Lower lobe of right lung (tissue), 2 donors: Measurements from ENCODE around the gene ZNF689. TPM values are rescaled to one million over a fixed set of nuclear protein-coding genes. Genes with fewer than 3 reads are reported as not detected.

Source experiments
- ATAC-seq, 2 donors: fragments of 200-7000 bp; cut with Tn5 transposase; one replicate each; pipeline ENCODE4 v1.9.1; 2020 to 2022; ENCODE audit warnings: mild to moderate bottlenecking in 2 of 2, moderate library complexity in 2 of 2
- DNase-seq: peaks from one replicate; pipeline ENCODE4 v3.0.0-alpha.2; 2020
- H3K27ac ChIP-seq: fragments of 200-600 bp; one replicate; pipeline ENCODE4 v1.8.0; 2022
- H3K27me3 ChIP-seq: fragments of 200-600 bp; one replicate; pipeline ENCODE4 v1.8.0; 2022; ENCODE audit warnings: low read depth
- H3K36me3 ChIP-seq: fragments of 200-600 bp; one replicate; pipeline ENCODE4 v1.8.0; 2022; ENCODE audit warnings: mild to moderate bottlenecking
- H3K4me1 ChIP-seq: fragments of 200-600 bp; one replicate; pipeline ENCODE4 v1.8.0; 2022
- H3K4me3 ChIP-seq: fragments of 200-600 bp; one replicate; pipeline ENCODE4 v1.8.0; 2022; ENCODE audit warnings: mild to moderate bottlenecking
- H3K9me3 ChIP-seq: fragments of 200-600 bp; one replicate; pipeline ENCODE4 v1.8.0; 2022
- CTCF ChIP-seq: fragments of 200-600 bp; IDR thresholded peaks from one replicate; pipeline ENCODE4 v1.8.0; 2022; ENCODE audit warnings: antibody characterized with exemption, mild to moderate bottlenecking
- intact Hi-C: fragments of 100-400 bp; cut with DNase I; formaldehyde crosslinking; loops from one replicate; pipeline ENCODE4 v1.11.0; 2022
- total RNA-seq: library from RNA; stranded (reverse); fragmentation: NEBNext Ultra II Directional; extraction: Animal tissue kit (Norgen Biotek cat#: 25700); gene quantifications from one replicate; pipeline ENCODE4 v1.2.1, GENCODE V29; 2021
- donor health status: DM: no; HTN: yes; CAD: no; lungs with severe emphysema.

Gene ZNF689
- total RNA-seq, 1 donor from 2014 or later = 7.7 TPM

GRCh38 chr16:30557707-30557956, 52.6 kb downstream of the ZNF689 start:
- TF ChIP-seq CTCF = no peak
- no peak for DNase-seq
- H3K4me1 ChIP-seq = peaks cover 37% of the 10 kb centered on the region

GRCh38 chr16:30556125-30556473, 54.1 kb downstream of the ZNF689 start:
- Histone ChIP-seq H3K27me3 (no peaks in the 10 kb centered on the region), H3K4me3 (no peak overlapping the region), H3K36me3 (peaks cover 36% of the 10 kb centered on the region), H3K4me1 (peaks cover 39% of the 10 kb centered on the region), H3K9me3 (no peaks in the 10 kb centered on the region), H3K27ac (no peak overlapping the region)
- no peak for ATAC-seq
- TF ChIP-seq CTCF = no peak
- no peak for DNase-seq
- intact Hi-C loops = no loop called here

More at GRCh38 chr16:30557707-30557956, 52.6 kb downstream of the ZNF689 start:
- intact Hi-C loops = no loop called here
- no peak for ATAC-seq
- Histone ChIP-seq H3K4me3 (peak overlapping the region; percentile 92), H3K9me3 (no peaks in the 10 kb centered on the region), H3K36me3 (peaks cover 36% of the 10 kb centered on the region), H3K27me3 (no peaks in the 10 kb centered on the region), H3K27ac (peak overlapping the region; percentile 98)

- no peak for TF ChIP-seq CTCF
- no peaks in the 10 kb centered on the region for H3K9me3 ChIP-seq
- H3K27me3 ChIP-seq = no peaks in the 10 kb centered on the region
- H3K4me3 ChIP-seq = no peak overlapping the region
- peaks cover 38% of the 10 kb centered on the region for H3K4me1 ChIP-seq
- no peak overlapping the region for H3K27ac ChIP-seq
- peaks cover 36% of the 10 kb centered on the region for H3K36me3 ChIP-seq
- ATAC-seq (no peak), DNase-seq (no peak)
- intact Hi-C loops = no loop called here
These were observed 54.7 kb downstream of the ZNF689 start for GRCh38 chr16:30555315-30556124.

- Histone ChIP-seq H3K9me3 (no peaks in the 10 kb centered on the region), H3K4me1 (peaks cover 38% of the 10 kb centered on the region), H3K4me3 (no peak overlapping the region), H3K27ac (no peak overlapping the region), H3K27me3 (no peaks in the 10 kb centered on the region), H3K36me3 (peaks cover 36% of the 10 kb centered on the region)
- TF ChIP-seq CTCF = no peak
- ATAC-seq (no peak), DNase-seq (no peak)
- intact Hi-C loops = no loop called here
These were observed 55.5 kb downstream of the ZNF689 start for GRCh38 chr16:30554557-30555314.

- ATAC-seq (no peak), DNase-seq (no peak)
- H3K4me1 ChIP-seq = peaks cover 38% of the 10 kb centered on the region
- H3K27me3 ChIP-seq = no peaks in the 10 kb centered on the region
- intact Hi-C loops = no loop called here
- no peak overlapping the region for H3K4me3 ChIP-seq
- peaks cover 36% of the 10 kb centered on the region for H3K36me3 ChIP-seq
- TF ChIP-seq CTCF = no peak
- H3K27ac ChIP-seq = peak overlapping the region; percentile 10
- no peaks in the 10 kb centered on the region for H3K9me3 ChIP-seq
These were observed 56.7 kb downstream of the ZNF689 start for GRCh38 chr16:30553393-30553899.
